HUDEP-2 (cell line): ENCODE data around the gene COX5A.
A peak's percentile ranks its signal among the peaks of the same experiment; 100 is the strongest.
"Not testable (repeated sequence)": the region's sequence is repeated elsewhere in the genome, so short reads cannot be mapped to it uniquely, and the experiment has no call there.

Experiments
- DNase-seq, 76 experiments: peaks; one replicate each; lab custom pipeline; 2025; ENCODE audit not compliant: unreplicated experiment in 76 of 76; lab: John Stamatoyannopoulos, UW

COX5A gene

GRCh38 chr15:74955796-74956647, 18.1 kb upstream of the COX5A start:
- peak in 71 of 76 experiments; percentile 20 to 82 (median 67) for DNase-seq

- DNase-seq, result peak in 1 of 76 experiments; percentile 46
Observed at GRCh38 chr15:74955017-74955416, 17.1 kb upstream of the COX5A start.

- peak in 74 of 76 experiments; percentile 46 to 92 (median 80) for DNase-seq
Observed at GRCh38 chr15:74954515-74954914, 16.6 kb upstream of the COX5A start.

GRCh38 chr15:74951006-74951405, 13.1 kb upstream of the COX5A start:
- DNase-seq, result no peak

GRCh38 chr15:74950078-74950908, 12.4 kb upstream of the COX5A start:
- DNase-seq, result peak in 61 of 76 experiments; percentile 4 to 80 (median 52)

GRCh38 chr15:74937272-74937589, 642 bp downstream of the COX5A start:
- DNase-seq, result peak in 5 of 76 experiments; percentile 21 to 60 (median 46)

GRCh38 chr15:74935193-74935592, 2.7 kb downstream of the COX5A start:
- peak in 3 of 76 experiments; percentile 3 to 8 (median 5) for DNase-seq

GRCh38 chr15:74933573-74933972, 4.3 kb downstream of the COX5A start:
- DNase-seq, result no peak

GRCh38 chr15:74928771-74929198, 9.1 kb downstream of the COX5A start:
- no peak for DNase-seq

GRCh38 chr15:74924525-74924924, 13.3 kb downstream of the COX5A start:
- no peak for DNase-seq

GRCh38 chr15:74920456-74920855, 17.4 kb downstream of the COX5A start:
- no peak for DNase-seq

GRCh38 chr15:74917676-74918075, 20.2 kb downstream of the COX5A start:
- no peak for DNase-seq

- not testable (repeated sequence) for DNase-seq
Observed at GRCh38 chr15:74913799-74914198, 24.1 kb downstream of the COX5A start.

- peak in 12 of 76 experiments; percentile 0 to 27 (median 12) for DNase-seq
Observed at GRCh38 chr15:74913041-74913440, 24.8 kb downstream of the COX5A start.

GRCh38 chr15:74908635-74909034, 29.2 kb downstream of the COX5A start:
- no peak for DNase-seq

GRCh38 chr15:74907163-74907870, 30.6 kb downstream of the COX5A start:
- DNase-seq, result peak in 5 of 76 experiments; percentile 12 to 55 (median 35)

- DNase-seq, result peak in 74 of 76 experiments; percentile 27 to 89 (median 73)
Observed at GRCh38 chr15:74906450-74907162, 31.3 kb downstream of the COX5A start, which contains the start of gene FAM219B. Gene FAM219B, minus strand, starts transcription at chr15:74906851. Its CDS starts 51 bp downstream, at chr15:74906800.

GRCh38 chr15:74906067-74906449, 31.8 kb downstream of the COX5A start:
- peak in 12 of 76 experiments; percentile 9 to 50 (median 22) for DNase-seq

- no peak for DNase-seq
Observed at GRCh38 chr15:74904190-74904805, 33.6 kb downstream of the COX5A start.

GRCh38 chr15:74903676-74904075, 34.2 kb downstream of the COX5A start:
- no peak for DNase-seq
